ENCODE results near the gene SLC27A2.

SLC27A2 gene

GRCh38 chr15:50192926-50193620 lies 11.1 kb downstream of the SLC27A2 start:
- no peak for DNase-seq

GRCh38 chr15:50202003-50202402 lies 20.0 kb downstream of the SLC27A2 start:
- DNase-seq: no peak

GRCh38 chr15:50206020-50206419 lies 24.0 kb downstream of the SLC27A2 start:
- DNase-seq: no peak

GRCh38 chr15:50209809-50210208 lies 27.8 kb downstream of the SLC27A2 start:
- no peak for DNase-seq

- peak; percentile 75 for DNase-seq
Measured at GRCh38 chr15:50210462-50211157, 28.6 kb downstream of the SLC27A2 start.

GRCh38 chr15:50218291-50218690 lies 36.3 kb downstream of the SLC27A2 start:
- DNase-seq: no peak

GRCh38 chr15:50218691-50219090 lies 36.7 kb downstream of the SLC27A2 start:
- no peak for DNase-seq

- DNase-seq: no peak
Measured at GRCh38 chr15:50219820-50220219, 37.8 kb downstream of the SLC27A2 start.

GRCh38 chr15:50222181-50222580 lies 40.2 kb downstream of the SLC27A2 start:
- no peak for DNase-seq

- DNase-seq: no peak
Measured at GRCh38 chr15:50224606-50225005, 42.6 kb downstream of the SLC27A2 start.

- no peak for DNase-seq
Measured at GRCh38 chr15:50225057-50225456, 43.1 kb downstream of the SLC27A2 start.

- no peak for DNase-seq
Measured at GRCh38 chr15:50225938-50226337, 43.9 kb downstream of the SLC27A2 start.

GRCh38 chr15:50227076-50227475 lies 45.1 kb downstream of the SLC27A2 start:
- no peak for DNase-seq

- no peak for DNase-seq
Measured at GRCh38 chr15:50228866-50229265, 46.9 kb downstream of the SLC27A2 start.

- DNase-seq: no peak
Measured at GRCh38 chr15:50229336-50229735, 47.3 kb downstream of the SLC27A2 start.

- DNase-seq: no peak
Measured at GRCh38 chr15:50231761-50232160, 49.8 kb downstream of the SLC27A2 start.

- peak; percentile 42 for DNase-seq
Measured at GRCh38 chr15:50232791-50233190, 50.8 kb downstream of the SLC27A2 start.

GRCh38 chr15:50233192-50233736 lies 51.3 kb downstream of the SLC27A2 start:
- no peak for DNase-seq

- DNase-seq: no peak
Measured at GRCh38 chr15:50234764-50235163, 52.8 kb downstream of the SLC27A2 start.

GRCh38 chr15:50235794-50236193 lies 53.8 kb downstream of the SLC27A2 start:
- peak; percentile 7 for DNase-seq

- peak; percentile 11 for DNase-seq
Measured at GRCh38 chr15:50236433-50236832, 54.4 kb downstream of the SLC27A2 start.

GRCh38 chr15:50238255-50238654 lies 56.3 kb downstream of the SLC27A2 start:
- peak; percentile 16 for DNase-seq

GRCh38 chr15:50241684-50242450 lies 59.9 kb downstream of the SLC27A2 start:
- DNase-seq: no peak

GRCh38 chr15:50244153-50244552 lies 62.2 kb downstream of the SLC27A2 start:
- DNase-seq: no peak
